GM19193 (cell line): ENCODE results near the gene POMT1.

ENCODE experiments used
- POLR2A ChIP-seq: IDR thresholded peaks from 4 replicates; pipeline ENCODE4 v1.6.1; 2011; ENCODE audit not compliant: insufficient read depth, insufficient read length; ENCODE audit errors: extremely low read depth

Gene POMT1

DNA sequence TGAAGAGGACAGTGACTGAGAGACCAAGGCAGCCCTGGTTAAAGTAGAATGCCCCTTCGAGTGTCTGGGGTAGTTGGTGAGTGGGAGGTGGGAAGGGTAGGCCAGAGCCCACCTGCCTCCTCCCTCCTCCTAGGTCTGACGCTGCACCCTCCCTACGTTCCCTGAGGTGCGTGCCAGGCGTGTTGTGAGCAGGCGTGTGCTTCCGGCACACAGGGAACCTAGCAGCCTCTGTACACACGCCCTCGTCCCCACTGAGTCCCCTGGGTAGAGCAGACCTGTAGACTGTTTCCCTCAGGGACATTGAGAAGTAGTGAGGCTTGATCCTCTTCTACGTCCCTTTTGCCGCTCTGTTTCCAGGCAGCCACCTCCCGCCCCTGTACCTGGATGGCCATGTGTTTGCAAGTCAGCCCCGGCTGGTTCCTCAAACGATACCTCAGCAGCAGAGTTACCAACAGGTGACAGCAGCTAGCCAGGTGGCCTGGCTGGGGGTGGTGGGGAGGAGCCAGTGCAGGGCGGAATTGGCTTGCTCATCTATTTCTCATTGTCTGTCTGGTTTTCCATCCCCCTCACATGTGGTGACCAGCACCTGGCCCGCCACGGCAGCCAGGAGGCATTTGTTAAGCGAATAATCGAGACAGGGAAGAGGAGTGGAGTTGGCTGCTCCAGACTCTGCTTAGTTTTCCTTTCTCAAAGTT is 16.8 kb upstream of the POMT1 start:
- TF ChIP-seq POLR2A, result no peak

DNA sequence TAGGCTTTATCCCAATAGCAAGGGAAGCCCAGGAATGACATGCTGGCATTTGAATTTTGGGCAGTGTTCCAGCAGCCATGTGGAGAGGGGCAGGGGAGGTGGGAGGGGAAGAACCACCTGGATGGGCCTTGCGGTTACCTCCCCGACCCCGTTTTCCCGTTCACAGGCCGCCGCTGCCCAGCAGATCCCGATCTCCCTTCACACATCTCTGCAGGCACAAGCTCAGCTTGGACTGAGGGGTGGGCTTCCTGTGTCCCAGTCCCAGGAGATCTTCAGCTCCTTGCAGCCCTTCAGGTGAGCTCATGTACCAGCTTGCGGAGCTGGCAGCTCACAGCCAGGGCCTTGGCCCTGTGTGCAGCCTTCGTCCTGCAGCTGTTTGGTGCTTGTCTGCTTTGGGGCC is 15.7 kb upstream of the POMT1 start:
- TF ChIP-seq POLR2A, result no peak

DNA sequence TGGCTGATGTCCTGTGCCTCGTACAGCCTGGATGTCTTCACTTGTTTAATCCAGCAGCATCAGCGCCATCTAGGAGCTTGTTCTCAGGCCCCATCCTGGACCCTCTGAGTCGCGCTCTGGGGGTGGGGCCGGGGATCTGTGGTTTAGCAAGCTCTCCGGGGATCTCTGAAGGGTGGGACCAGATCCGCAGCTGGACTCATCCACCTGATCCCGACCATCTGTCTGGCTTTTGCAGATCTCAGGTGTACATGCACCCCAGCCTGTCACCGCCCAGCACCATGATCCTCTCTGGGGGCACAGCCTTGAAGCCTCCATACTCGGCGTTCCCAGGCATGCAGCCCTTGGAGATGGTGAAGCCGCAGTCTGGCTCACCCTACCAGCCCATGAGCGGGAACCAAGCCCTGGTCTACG is 15.1 kb upstream of the POMT1 start:
- TF ChIP-seq POLR2A, result no peak

DNA sequence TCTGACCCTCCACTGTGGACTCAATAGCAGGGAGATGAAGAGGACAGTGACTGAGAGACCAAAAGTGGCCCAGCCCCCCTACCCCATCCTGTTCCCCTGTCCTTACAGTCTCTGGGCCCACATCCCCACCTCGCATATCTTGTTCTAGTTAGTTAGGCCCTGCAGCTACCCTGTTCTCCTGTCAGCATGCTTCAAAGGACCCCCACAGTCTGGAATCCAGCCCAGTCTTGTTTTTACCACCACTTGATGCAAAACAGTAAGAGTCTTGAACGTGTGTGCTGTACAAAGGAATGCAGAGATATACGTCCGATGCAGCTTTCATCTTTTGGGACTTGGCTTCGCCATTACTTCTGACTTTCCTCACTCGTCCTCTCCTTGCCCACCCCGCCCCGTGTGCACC is 12.2 kb upstream of the POMT1 start:
- no peak for TF ChIP-seq POLR2A

DNA sequence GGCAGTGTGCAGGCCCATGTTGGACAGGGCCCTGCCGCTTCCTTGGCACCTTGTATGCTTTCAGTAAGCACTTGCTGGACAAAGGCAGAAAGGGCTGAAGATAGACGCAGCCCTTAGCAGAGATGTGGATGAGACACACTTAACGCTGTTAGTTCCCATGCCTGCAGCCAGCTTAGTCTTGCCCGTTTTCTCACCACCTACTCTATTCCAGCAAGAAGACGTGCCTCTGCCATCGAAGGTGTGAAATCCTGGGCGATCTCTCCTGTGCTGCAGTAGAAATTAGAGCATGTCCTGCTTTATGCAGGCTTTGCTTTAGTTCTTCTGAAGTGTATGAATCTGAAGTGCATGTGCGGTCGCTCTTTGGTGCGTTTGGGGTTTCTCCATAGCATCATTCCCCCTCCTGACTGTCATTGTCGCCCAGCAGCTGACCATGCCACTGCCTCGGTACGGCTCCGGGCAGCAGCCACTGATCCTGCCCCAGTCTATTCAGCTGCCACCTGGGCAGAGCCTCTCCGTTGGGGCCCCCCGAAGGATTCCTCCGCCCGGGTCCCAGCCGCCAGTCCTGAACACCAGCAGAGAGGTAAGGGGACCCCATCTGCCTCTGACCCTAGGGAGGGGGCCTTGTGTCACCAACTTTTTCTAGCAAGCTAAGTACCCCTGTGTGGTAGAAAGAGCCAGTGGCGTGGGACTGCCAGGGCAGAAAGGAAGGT is 11.6 kb upstream of the POMT1 start:
- TF ChIP-seq POLR2A, result no peak

DNA sequence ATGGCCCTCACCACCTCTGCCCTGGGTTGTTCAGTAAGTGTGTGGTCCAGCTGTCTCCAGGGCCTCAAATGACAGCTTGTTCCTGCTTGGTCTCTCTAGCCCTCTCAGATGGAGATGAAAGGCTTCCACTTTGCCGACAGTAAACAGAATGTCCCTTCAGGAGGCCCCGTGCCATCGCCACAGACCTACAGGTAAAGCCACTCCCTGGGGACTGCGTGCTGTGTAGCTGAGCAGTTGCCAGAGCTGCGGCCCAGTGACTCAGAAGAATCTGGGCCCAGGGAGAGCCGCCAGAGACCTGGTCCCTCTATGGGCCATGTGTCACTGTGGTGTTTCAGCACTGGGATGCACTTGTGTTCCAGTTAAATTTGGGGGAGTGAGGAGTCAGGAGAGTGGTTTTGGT is 10.6 kb upstream of the POMT1 start:
- TF ChIP-seq POLR2A, result peak; percentile 16

DNA sequence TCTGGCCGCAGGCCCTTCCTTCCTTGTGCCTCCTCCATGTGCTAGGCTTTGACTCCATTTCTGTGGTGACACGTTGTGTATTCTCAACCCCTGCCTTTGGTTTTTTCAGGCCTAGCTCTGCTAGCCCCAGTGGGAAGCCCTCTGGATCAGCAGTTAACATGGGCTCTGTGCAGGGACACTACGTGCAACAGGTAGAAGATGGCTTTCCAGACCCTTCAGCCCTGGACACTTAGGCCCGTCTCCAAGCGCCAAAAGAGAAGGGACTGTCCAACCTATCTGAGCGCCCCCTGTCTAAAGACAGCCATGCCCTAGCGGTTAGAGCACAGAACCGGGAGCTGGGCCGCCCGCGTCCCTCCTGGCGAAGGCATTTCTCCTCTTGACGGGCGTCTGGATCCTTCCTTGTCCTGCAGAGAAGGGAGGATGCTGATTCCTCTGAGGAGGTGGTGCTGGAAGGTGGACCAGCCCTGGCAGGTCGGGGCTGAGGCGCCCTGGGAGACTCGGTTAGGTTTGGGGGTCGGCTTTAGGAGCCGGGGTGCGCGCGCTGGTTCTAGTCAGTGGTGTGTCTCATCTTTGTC is 8.3 kb upstream of the POMT1 start:
- TF ChIP-seq POLR2A, result no peak

DNA sequence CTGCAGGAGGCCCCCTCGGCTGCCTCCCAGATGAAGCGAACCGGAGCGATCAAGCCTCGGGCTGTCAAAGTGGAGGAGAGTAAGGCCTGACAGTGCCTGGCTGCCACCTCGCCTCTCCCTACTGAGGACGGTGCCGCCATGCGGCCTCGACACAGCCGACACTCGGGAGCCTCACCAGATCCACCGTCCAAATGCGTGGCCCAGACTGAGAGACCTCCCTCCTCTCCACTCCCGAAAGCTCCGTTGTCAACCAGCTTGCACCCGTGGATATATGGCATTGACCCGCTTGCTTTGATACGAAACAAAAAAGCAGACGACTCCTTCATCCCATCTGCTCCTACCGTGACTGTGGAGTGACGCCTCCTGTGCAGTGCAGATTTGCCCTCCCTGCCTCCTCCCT is 6.9 kb upstream of the POMT1 start:
- no peak for TF ChIP-seq POLR2A

DNA sequence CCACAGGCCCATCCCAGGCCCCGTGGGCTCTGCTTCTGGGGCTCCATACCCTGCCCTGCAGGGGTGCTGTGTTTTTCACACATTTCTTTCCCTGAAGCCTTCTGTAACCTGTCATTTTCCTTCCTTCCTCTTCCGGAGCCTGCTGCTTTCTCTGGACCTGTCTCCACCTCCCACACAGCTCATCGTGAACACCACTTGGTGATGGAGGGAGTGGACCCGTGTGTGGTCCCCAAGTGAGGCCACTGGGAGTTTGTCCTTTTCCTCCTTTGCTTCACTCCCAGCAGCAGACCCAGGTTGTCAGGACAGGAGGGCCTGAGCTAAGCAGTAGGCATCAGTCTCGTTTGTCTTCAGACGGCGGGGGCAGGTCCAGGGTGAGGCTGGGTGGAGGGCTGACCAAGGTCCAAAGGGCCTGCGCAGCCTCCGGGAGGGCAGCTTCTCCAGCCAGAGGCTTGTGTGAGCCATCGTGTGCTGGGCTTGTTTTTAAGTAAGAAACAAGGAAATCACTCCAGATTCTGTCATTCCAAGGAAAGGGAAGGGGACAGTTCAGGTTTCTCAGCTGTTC is 5.8 kb upstream of the POMT1 start:
- no peak for TF ChIP-seq POLR2A

DNA sequence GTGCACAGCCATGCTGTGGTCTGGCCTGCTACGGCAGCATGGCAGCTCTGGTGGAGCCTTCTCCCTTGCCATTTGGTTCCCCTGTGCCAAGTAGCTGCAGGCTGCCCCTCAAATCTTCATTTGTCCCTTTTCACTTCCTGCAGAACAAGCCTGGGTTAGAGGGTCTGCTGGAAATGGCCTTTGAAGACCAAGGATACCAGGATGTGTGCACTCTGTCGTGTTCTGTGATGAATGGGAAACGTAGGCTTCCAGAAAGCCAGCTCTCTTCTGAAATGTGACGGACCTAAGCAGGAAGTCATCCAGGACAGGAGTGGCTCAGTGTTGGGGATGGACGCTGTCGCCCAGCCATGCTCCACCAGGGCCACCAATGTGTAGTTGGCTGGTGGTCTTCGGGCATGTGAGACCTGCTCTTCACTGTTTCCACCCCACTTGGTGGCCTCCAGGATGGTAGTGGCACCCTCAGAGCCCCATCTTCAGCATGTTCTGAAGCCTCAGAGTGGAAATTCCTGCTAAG is 3.4 kb upstream of the POMT1 start:
- TF ChIP-seq POLR2A, result no peak

DNA sequence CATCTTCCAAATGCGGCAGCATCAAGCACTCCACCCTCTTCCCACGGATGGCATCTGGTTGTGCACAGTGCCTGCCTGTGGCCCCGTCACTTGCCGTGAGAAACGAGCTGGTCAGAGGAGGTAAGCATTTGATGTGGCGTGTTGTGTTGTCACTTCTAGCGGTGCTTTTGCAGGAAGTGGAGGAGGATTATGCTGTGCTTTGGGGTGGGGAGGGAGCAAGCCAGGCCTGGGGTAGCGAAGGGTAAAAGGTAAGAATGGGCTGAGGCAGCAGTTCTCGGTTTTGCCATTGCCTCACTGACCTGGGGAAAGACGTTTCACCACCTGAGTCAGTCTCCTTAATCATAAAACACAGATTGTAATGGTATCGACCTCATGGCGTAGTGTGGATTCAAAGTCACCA is 2.3 kb upstream of the POMT1 start:
- TF ChIP-seq POLR2A, result no peak

DNA sequence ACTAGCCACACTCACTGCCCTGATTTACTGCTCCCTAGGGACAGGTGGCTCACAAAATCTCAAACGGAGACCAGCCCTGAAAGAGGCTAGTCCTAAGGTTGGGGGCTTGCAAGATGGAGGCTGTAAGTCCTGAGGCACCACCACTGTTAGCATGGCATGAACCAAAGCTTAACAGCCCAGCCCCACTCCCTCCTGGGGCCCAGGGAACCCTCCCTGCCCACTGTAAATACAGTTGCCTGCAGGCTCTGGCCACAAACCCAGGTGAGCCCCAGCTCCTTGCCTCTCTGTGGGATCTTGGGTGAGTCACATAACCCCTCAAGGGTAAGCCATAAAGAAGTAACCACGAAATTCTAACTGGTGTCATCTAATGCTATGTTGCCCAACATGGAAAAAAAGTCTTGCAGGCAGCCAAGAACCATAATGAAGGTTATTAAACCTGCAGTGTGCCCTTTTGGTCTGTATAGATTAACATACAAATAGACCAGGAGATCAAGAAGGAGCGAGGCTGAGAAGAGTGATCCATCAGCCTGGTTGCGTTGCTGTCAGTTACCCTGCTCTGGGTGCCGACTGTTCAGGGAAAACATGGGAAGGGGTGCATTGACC is 1.7 kb upstream of the POMT1 start:
- TF ChIP-seq POLR2A, result no peak

DNA sequence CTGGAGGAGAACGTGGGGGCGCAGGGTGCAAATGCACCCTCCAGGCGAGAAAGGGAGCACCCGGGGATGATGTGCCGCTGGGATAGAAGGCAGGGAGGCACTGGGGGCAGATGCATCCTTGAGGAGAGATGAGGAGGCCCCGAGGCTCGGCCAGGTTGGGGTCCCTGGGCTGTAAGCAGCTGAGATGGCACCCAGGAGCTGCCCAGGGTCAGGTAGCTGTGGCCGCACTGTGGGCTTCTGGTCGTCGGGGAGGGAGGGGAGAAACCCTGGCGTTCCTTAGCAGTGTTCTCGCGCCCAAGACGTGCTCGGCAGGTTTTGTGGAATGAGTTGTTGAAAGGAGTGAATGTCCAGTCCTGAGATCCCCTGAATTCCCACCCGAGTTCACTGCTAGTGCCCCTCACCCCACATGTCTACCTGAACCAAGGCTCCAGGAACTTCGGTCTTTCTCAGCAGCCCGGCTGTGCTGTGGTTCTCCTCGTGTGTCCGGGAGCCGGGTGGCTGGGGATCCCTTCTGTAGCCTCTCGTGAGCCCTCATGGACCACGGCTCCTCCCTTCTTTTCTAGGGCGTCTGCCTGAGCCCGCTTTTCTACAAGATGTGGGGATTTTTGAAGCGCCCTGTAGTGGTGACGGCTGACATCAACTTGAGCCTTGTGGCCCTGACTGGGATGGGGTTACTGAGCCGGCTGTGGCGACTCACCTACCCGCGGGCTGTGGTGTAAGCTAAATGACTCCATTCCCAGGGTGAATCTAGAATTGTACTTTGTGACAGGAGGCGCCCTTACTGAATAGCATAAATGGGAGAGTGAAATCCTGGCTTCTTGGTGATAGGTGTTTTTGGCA is 1.1 kb downstream of the POMT1 start:
- TF ChIP-seq POLR2A, result no peak

DNA sequence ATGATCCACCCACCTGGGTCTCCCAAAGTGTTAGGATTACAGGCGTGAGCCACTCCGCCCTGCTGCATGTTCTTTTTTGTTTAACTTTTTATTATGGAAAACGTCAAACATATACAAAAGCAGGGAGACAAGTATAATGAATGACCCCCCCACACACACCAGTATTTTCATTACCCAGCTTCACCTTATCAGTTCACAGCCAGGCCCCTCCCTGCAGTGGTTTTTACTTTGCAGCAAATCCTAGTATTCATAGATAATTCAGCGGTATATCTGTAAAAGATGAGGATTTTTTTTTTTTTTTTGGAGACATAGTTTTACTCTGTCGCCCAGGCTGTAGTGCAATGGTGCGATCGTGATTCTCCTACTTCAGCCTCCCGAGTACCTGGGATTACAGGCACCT is 2.3 kb downstream of the POMT1 start:
- no peak for TF ChIP-seq POLR2A

DNA sequence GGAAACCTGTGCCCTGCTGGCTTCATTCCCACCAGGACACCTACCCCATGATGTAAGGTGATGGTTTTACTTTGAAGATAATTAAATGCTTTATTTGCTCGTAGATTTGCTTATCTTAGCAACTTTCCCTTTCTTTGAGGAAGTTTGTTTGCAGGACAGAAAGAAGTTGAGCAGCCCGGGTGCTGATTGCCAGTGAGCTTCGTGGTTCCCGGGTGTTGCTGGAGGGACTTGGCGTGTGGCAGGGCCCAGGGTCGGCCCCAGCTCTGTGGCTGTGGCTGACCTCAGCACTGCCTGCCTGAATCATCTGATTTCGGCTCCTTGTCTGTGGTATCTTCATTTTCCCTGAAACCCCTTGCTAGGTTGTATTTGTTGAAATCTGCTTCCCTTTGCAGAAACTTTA is 8.7 kb downstream of the POMT1 start:
- TF ChIP-seq POLR2A, result no peak

DNA sequence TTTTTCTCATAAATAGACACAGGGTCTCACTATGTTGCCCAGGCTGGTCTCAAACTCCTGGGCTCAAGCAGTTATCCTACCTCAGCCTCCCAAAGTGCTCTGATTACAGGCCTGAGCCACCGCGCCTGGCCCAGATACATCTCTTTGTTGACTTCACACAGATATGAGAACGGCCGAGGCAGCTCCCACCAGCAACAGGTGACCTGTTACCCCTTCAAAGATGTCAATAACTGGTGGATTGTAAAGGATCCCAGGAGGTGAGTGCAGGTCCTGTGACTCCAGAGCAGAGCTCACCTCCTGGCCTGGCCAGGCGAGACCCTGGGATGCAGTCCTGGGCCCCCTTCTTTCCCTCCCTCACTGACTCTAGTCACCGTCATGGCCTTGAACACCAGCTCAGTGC is 9.2 kb downstream of the POMT1 start:
- TF ChIP-seq POLR2A, result no peak
